Cardiac fibroblast (primary cell): ENCODE measurements around the gene PSMA2.

ENCODE experiments used
- DNase-seq, 2 donors: peaks; one replicate each; pipeline versions ENCODE4 v3.0.0 to v3.0.0-alpha.2; 2010; ENCODE audit warnings: low read depth in 2 of 2
- H3K4me3 ChIP-seq, 2 donors: replicated peaks in 1 of 2; 1 replicate in 1 of 2; 2 replicates in 1 of 2; pipeline ENCODE4 v1.5.1; 2011; ENCODE audit warnings: low read depth in 2 of 2, low read length in 2 of 2, mild to moderate bottlenecking in 2 of 2, moderate library complexity in 1 of 2
- CTCF ChIP-seq: IDR thresholded peaks from one replicate; pipeline ENCODE4 v1.5.1; 2011; ENCODE audit warnings: low read depth, mild to moderate bottlenecking, low read length, inconsistent platforms

Gene PSMA2

GRCh38 chr7:42931834-42932651, at the start of gene PSMA2, which contains the start of gene MRPL32:
TSS of gene PSMA2 (minus strand) at chr7:42932174. CDS start at chr7:42932158, 16 bp downstream.
TSS of gene MRPL32 (plus strand) at chr7:42932376. CDS start at chr7:42932387, 11 bp downstream.
- no peak for TF ChIP-seq CTCF
- H3K4me3 ChIP-seq: peak within 1 kb of the TSS; percentile 92 to 96

GRCh38 chr7:42981601-42982000, 49.6 kb upstream of the PSMA2 start:
- no peak for TF ChIP-seq CTCF
- no peak for DNase-seq
- H3K4me3 ChIP-seq: no peak overlapping the region

More at GRCh38 chr7:42931834-42932651, at the start of gene PSMA2, which contains the start of gene MRPL32:
- peak; percentile 98 for DNase-seq

- H3K4me3 ChIP-seq: no peak overlapping the region
- no peak for DNase-seq
- no peak for TF ChIP-seq CTCF
Observed at GRCh38 chr7:42980514-42980913, 48.5 kb upstream of the PSMA2 start.

- no peak for DNase-seq
- no peak overlapping the region for H3K4me3 ChIP-seq
- TF ChIP-seq CTCF: no peak
Observed at GRCh38 chr7:42980084-42980483, 48.1 kb upstream of the PSMA2 start.

- DNase-seq: peak; percentile 13 to 50
- no peak overlapping the region for H3K4me3 ChIP-seq
- no peak for TF ChIP-seq CTCF
Observed at GRCh38 chr7:42978496-42978895, 46.5 kb upstream of the PSMA2 start.

- TF ChIP-seq CTCF: no peak
- no peak for DNase-seq
- no peak overlapping the region for H3K4me3 ChIP-seq
Observed at GRCh38 chr7:42976371-42976770, 44.4 kb upstream of the PSMA2 start.
